GM12872 (cell line): ENCODE data around the gene SPTBN1.

ENCODE experiments used
- CTCF ChIP-seq: IDR thresholded peaks from 3 replicates; pipeline ENCODE4 v1.5.1; 2011; ENCODE audit warnings: low read depth, mild to moderate bottlenecking, low read length, moderate library complexity; ENCODE audit not compliant: insufficient read depth

The SPTBN1 gene

GRCh38 chr2:54644236-54644635 is 188.1 kb downstream of the SPTBN1 start:
- TF ChIP-seq CTCF, result no peak

GRCh38 chr2:54646170-54646927 is 190.2 kb downstream of the SPTBN1 start:
- TF ChIP-seq CTCF, result no peak

- TF ChIP-seq CTCF, result no peak
Observed at GRCh38 chr2:54648256-54648655, 192.1 kb downstream of the SPTBN1 start.

GRCh38 chr2:54649191-54649590 is 193.1 kb downstream of the SPTBN1 start:
- no peak for TF ChIP-seq CTCF

GRCh38 chr2:54649633-54650032 is 193.5 kb downstream of the SPTBN1 start:
- no peak for TF ChIP-seq CTCF

GRCh38 chr2:54650612-54651011 is 194.5 kb downstream of the SPTBN1 start:
- no peak for TF ChIP-seq CTCF

- TF ChIP-seq CTCF, result no peak
Observed at GRCh38 chr2:54651291-54651690, 195.2 kb downstream of the SPTBN1 start.
